Activated CD8-positive, alpha-beta T cell treated with anti-CD3 and anti-CD28 coated beads, Interleukin-2, amount 10 ng/mL, durations not matched to agents 7 days and 5 days (primary cell): ENCODE measurements around the gene CFAP90. TPM values are rescaled to one million over a fixed set of nuclear protein-coding genes. Genes with fewer than 3 reads are reported as not detected.

Experiments
- ATAC-seq: fragments of 150-1000 bp; cut with Tn5 transposase; one replicate; pipeline ENCODE4 v1.10.0; 2021; ENCODE audit warnings: moderate library complexity
- CTCF ChIA-PET: fragments of 350-600 bp; sonication (Branson Sonifier 250); formaldehyde crosslinking; loops from one replicate; lab custom pipeline; 2021; ENCODE audit warnings: antibody characterized with exemption; lab: Charles Lee
- POLR2A ChIA-PET: fragments of 350-600 bp; sonication (Branson Sonifier 250); formaldehyde crosslinking; loops from one replicate; lab custom pipeline; 2021; ENCODE audit warnings: antibody characterized with exemption; lab: Charles Lee
- DNase-seq: peaks from one replicate; pipeline ENCODE4 v3.0.0-alpha.2; 2020
- H3K27ac Mint-ChIP-seq: one replicate; pipeline ENCODE4 v1.8.0; 2021; ENCODE audit warnings: mild to moderate bottlenecking, mixed read lengths
- H3K27me3 Mint-ChIP-seq: one replicate; pipeline ENCODE4 v1.8.0; 2021; ENCODE audit warnings: low read depth, mixed read lengths
- H3K36me3 Mint-ChIP-seq: one replicate; pipeline ENCODE4 v1.8.0; 2021; ENCODE audit warnings: low read depth, mixed read lengths
- H3K4me1 Mint-ChIP-seq: one replicate; pipeline ENCODE4 v1.8.0; 2021; ENCODE audit warnings: low read depth, mixed read lengths
- H3K4me3 Mint-ChIP-seq: one replicate; pipeline ENCODE4 v1.8.0; 2021; ENCODE audit warnings: mild to moderate bottlenecking, mixed read lengths
- H3K9me3 Mint-ChIP-seq: one replicate; pipeline ENCODE4 v1.8.0; 2022; ENCODE audit warnings: mixed read lengths; ENCODE audit not compliant: insufficient read depth
- total RNA-seq, 2 experiments: library from RNA; stranded (reverse); gene quantifications; one replicate each; pipeline ENCODE4 v1.2.3, GENCODE V29; 2021

The CFAP90 gene
- total RNA-seq, 2 experiments from 2014 or later, result not detected

GRCh38 chr5:7867260-7867659, 16.3 kb upstream of the CFAP90 start:
- Mint-ChIP-seq H3K36me3 (peaks cover 49% of the 10 kb centered on the region), H3K4me1 (peaks cover 47% of the 10 kb centered on the region), H3K9me3 (no peaks in the 10 kb centered on the region), H3K4me3 (peak overlapping the region; percentile 92), H3K27ac (no peak overlapping the region), H3K27me3 (no peaks in the 10 kb centered on the region)
- ChIA-PET POLR2A (no interaction called here), CTCF (interaction anchor here (3.9 to 6.2 kb wide), 2 partner anchors 9 to 20 kb away, joined by 19 to 37 read pairs; no protein-coding TSS in a partner anchor)
- ATAC-seq (no peak), DNase-seq (no peak)

- Mint-ChIP-seq H3K4me3 (no peak overlapping the region), H3K4me1 (peaks cover 38% of the 10 kb centered on the region), H3K27ac (no peak overlapping the region), H3K9me3 (no peaks in the 10 kb centered on the region), H3K36me3 (peaks cover 47% of the 10 kb centered on the region), H3K27me3 (no peaks in the 10 kb centered on the region)
- POLR2A ChIA-PET, result no interaction called here
- no peak for DNase-seq
- no peak for ATAC-seq
- CTCF ChIA-PET, result interaction anchor here (3.9 kb wide), 1 partner anchor 8 kb away, joined by 19 read pairs; no protein-coding TSS in a partner anchor
These were observed 15.3 kb upstream of the CFAP90 start for GRCh38 chr5:7866196-7866595.

GRCh38 chr5:7857926-7858632, 7.1 kb upstream of the CFAP90 start:
- Mint-ChIP-seq H3K4me1 (peaks cover 18% of the 10 kb centered on the region), H3K4me3 (no peak overlapping the region), H3K36me3 (peaks cover 29% of the 10 kb centered on the region), H3K27ac (peak overlapping the region; percentile 47), H3K27me3 (peaks cover 2% of the 10 kb centered on the region), H3K9me3 (no peaks in the 10 kb centered on the region)
- ChIA-PET CTCF (interaction anchor here (0.6 to 2.5 kb wide), 10 partner anchors 9 to 1092 kb away, joined by 3 to 19 read pairs (median 5); partner anchors contain the start of genes FASTKD3 and MTRR), POLR2A (interaction anchor here (0.6 to 2.3 kb wide), 2 partner anchors 11 to 596 kb away, joined by 3 to 11 read pairs; partner anchors contain the start of genes FASTKD3 and MTRR)
- peak; percentile 35 for ATAC-seq
- DNase-seq, result no peak

- H3K4me3 Mint-ChIP-seq, result no peak overlapping the region
- ATAC-seq, result no peak
- CTCF ChIA-PET, result interaction anchor here (0.6 to 2.5 kb wide), 10 partner anchors 10 to 1091 kb away, joined by 3 to 19 read pairs (median 5); partner anchors contain the start of genes FASTKD3 and MTRR
These were observed 6.4 kb upstream of the CFAP90 start for GRCh38 chr5:7857361-7857760.

GRCh38 chr5:7856855-7857254, 5.9 kb upstream of the CFAP90 start:
- peak; percentile 69 for ATAC-seq
- POLR2A ChIA-PET, result interaction anchor here (2.3 kb wide), 1 partner anchor 12 kb away, joined by 11 read pairs; the partner anchor contains the start of genes FASTKD3 and MTRR
- CTCF ChIA-PET, result interaction anchor here (0.6 to 2.5 kb wide), 6 partner anchors 11 to 1037 kb away, joined by 3 to 19 read pairs (median 6); partner anchors contain the start of genes FASTKD3 and MTRR
- Mint-ChIP-seq H3K9me3 (no peaks in the 10 kb centered on the region), H3K4me1 (peaks cover 27% of the 10 kb centered on the region), H3K27me3 (peaks cover 2% of the 10 kb centered on the region), H3K4me3 (no peak overlapping the region), H3K36me3 (peaks cover 22% of the 10 kb centered on the region), H3K27ac (no peak overlapping the region)
- DNase-seq, result peak; percentile 54

More at GRCh38 chr5:7857361-7857760, 6.4 kb upstream of the CFAP90 start:
- POLR2A ChIA-PET, result interaction anchor here (2.3 kb wide), 1 partner anchor 12 kb away, joined by 11 read pairs; the partner anchor contains the start of genes FASTKD3 and MTRR
- H3K9me3 Mint-ChIP-seq, result no peaks in the 10 kb centered on the region
- H3K4me1 Mint-ChIP-seq, result peaks cover 22% of the 10 kb centered on the region
- H3K27ac Mint-ChIP-seq, result no peak overlapping the region
- peaks cover 2% of the 10 kb centered on the region for H3K27me3 Mint-ChIP-seq
- DNase-seq, result no peak
- H3K36me3 Mint-ChIP-seq, result peaks cover 24% of the 10 kb centered on the region

GRCh38 chr5:7855611-7856010, 4.7 kb upstream of the CFAP90 start:
- H3K4me3 Mint-ChIP-seq, result no peak overlapping the region
- H3K9me3 Mint-ChIP-seq, result no peaks in the 10 kb centered on the region
- CTCF ChIA-PET, result interaction anchor here (1.2 to 1.3 kb wide), 3 partner anchors 21 to 1036 kb away, joined by 3 read pairs; no protein-coding TSS in a partner anchor
- H3K27me3 Mint-ChIP-seq, result peaks cover 5% of the 10 kb centered on the region
- DNase-seq (no peak), ATAC-seq (no peak)
- no peak overlapping the region for H3K27ac Mint-ChIP-seq
- peaks cover 19% of the 10 kb centered on the region for H3K36me3 Mint-ChIP-seq
- POLR2A ChIA-PET, result no interaction called here
- H3K4me1 Mint-ChIP-seq, result peaks cover 35% of the 10 kb centered on the region

- peaks cover 27% of the 10 kb centered on the region for H3K4me1 Mint-ChIP-seq
- DNase-seq (no peak), ATAC-seq (no peak)
- ChIA-PET POLR2A (no interaction called here), CTCF (no interaction called here)
- H3K9me3 Mint-ChIP-seq, result no peaks in the 10 kb centered on the region
- H3K27ac Mint-ChIP-seq, result no peak overlapping the region
- no peak overlapping the region for H3K4me3 Mint-ChIP-seq
- peaks cover 5% of the 10 kb centered on the region for H3K36me3 Mint-ChIP-seq
- H3K27me3 Mint-ChIP-seq, result peaks cover 22% of the 10 kb centered on the region
These were observed 2.1 kb upstream of the CFAP90 start for GRCh38 chr5:7852988-7853387.

- ChIA-PET POLR2A (no interaction called here), CTCF (no interaction called here)
- Mint-ChIP-seq H3K36me3 (peaks cover 3% of the 10 kb centered on the region), H3K4me3 (no peak overlapping the region), H3K4me1 (peaks cover 23% of the 10 kb centered on the region), H3K27me3 (peaks cover 24% of the 10 kb centered on the region), H3K27ac (no peak overlapping the region), H3K9me3 (no peaks in the 10 kb centered on the region)
- ATAC-seq (no peak), DNase-seq (no peak)
These were observed 1.6 kb upstream of the CFAP90 start for GRCh38 chr5:7852542-7852941.

GRCh38 chr5:7851617-7852289, 820 bp upstream of the CFAP90 start:
- Mint-ChIP-seq H3K27ac (no peak overlapping the region), H3K27me3 (peaks cover 24% of the 10 kb centered on the region), H3K9me3 (no peaks in the 10 kb centered on the region), H3K4me3 (peak overlapping the region; percentile 3), H3K36me3 (peaks cover 1% of the 10 kb centered on the region), H3K4me1 (peaks cover 19% of the 10 kb centered on the region)
- ChIA-PET POLR2A (no interaction called here), CTCF (no interaction called here)
- DNase-seq (peak; percentile 52), ATAC-seq (peak; percentile 37)

- H3K4me1 Mint-ChIP-seq, result peaks cover 19% of the 10 kb centered on the region
- H3K27me3 Mint-ChIP-seq, result peaks cover 24% of the 10 kb centered on the region
- peaks cover 1% of the 10 kb centered on the region for H3K36me3 Mint-ChIP-seq
- ATAC-seq, result no peak
- ChIA-PET POLR2A (no interaction called here), CTCF (no interaction called here)
- no peaks in the 10 kb centered on the region for H3K9me3 Mint-ChIP-seq
- peak overlapping the region; percentile 60 for H3K4me3 Mint-ChIP-seq
- DNase-seq, result no peak
- H3K27ac Mint-ChIP-seq, result no peak overlapping the region
These were observed 283 bp upstream of the CFAP90 start for GRCh38 chr5:7851240-7851592.

- Mint-ChIP-seq H3K4me1 (peaks cover 19% of the 10 kb centered on the region), H3K36me3 (peaks cover 1% of the 10 kb centered on the region), H3K27ac (no peak overlapping the region), H3K9me3 (no peaks in the 10 kb centered on the region), H3K4me3 (peak overlapping the region; percentile 39), H3K27me3 (peaks cover 27% of the 10 kb centered on the region)
- ChIA-PET POLR2A (no interaction called here), CTCF (no interaction called here)
- no peak for DNase-seq
- ATAC-seq, result peak; percentile 45
These were observed 1.1 kb downstream of the CFAP90 start for GRCh38 chr5:7849681-7850394.
